ENCODE data around the gene CDC5L.

GRCh38 chr6:44470115-44470464 is 82.6 kb downstream of the CDC5L start:
- TF ChIP-seq EP300 (IDR thresholded peaks at IDR 0.05) (no peak), POLR2A (IDR thresholded peaks at IDR 0.05) (no peak)
- TF ChIP-seq, protein P1, sequence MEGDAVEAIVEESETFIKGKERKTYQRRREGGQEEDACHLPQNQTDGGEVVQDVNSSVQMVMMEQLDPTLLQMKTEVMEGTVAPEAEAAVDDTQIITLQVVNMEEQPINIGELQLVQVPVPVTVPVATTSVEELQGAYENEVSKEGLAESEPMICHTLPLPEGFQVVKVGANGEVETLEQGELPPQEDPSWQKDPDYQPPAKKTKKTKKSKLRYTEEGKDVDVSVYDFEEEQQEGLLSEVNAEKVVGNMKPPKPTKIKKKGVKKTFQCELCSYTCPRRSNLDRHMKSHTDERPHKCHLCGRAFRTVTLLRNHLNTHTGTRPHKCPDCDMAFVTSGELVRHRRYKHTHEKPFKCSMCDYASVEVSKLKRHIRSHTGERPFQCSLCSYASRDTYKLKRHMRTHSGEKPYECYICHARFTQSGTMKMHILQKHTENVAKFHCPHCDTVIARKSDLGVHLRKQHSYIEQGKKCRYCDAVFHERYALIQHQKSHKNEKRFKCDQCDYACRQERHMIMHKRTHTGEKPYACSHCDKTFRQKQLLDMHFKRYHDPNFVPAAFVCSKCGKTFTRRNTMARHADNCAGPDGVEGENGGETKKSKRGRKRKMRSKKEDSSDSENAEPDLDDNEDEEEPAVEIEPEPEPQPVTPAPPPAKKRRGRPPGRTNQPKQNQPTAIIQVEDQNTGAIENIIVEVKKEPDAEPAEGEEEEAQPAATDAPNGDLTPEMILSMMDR (IDR thresholded peaks at IDR 0.05), result peak in 1 of 5 experiments; percentile 7

All from tibial nerve (tissue), 4 donors.